H1 (cell line): ENCODE measurements around the gene SNAP47.

Experiments used
- CEBPB ChIP-seq: IDR thresholded peaks from 2 replicates; pipeline ENCODE4 v1.6.1; 2012; ENCODE audit warnings: low read depth, low read length
- CTCF ChIP-seq, 3 experiments: IDR thresholded peaks; 1 replicate in 2 of 3; 2 replicates in 1 of 3; pipeline versions ENCODE4 v1.5.1 to v1.6.1; 2011; ENCODE audit warnings: low read length in 3 of 3, mild to moderate bottlenecking in 3 of 3, inconsistent platforms in 2 of 3, low read depth in 1 of 3, moderate library complexity in 1 of 3; ENCODE audit not compliant: insufficient read depth in 1 of 3; ENCODE audit errors: control extremely low read depth in 1 of 3
- EP300 ChIP-seq, 2 experiments: IDR thresholded peaks; 1 replicate in 1 of 2; 2 replicates in 1 of 2; pipeline ENCODE4 v1.6.1; 2011 to 2012; ENCODE audit warnings: low read depth in 2 of 2, low read length in 2 of 2, mild to moderate bottlenecking in 2 of 2, borderline replicate concordance in 1 of 2, inconsistent platforms in 1 of 2, moderate library complexity in 1 of 2
- POLR2AphosphoS5 ChIP-seq: IDR thresholded peaks from 2 replicates; pipeline ENCODE4 v1.6.1; 2011; ENCODE audit warnings: low read depth, low read length
- RAD21 ChIP-seq, 2 experiments: IDR thresholded peaks in 1 of 2; conservative IDR thresholded peaks in 1 of 2; 2 replicates each; pipeline ENCODE4 v1.6.1; 2011; ENCODE audit warnings: low read depth in 2 of 2, low read length in 2 of 2, improper control_type of control experiment in 1 of 2, inconsistent platforms in 1 of 2, mild to moderate bottlenecking in 1 of 2, moderate library complexity in 1 of 2
- YY1 ChIP-seq: IDR thresholded peaks from 2 replicates; pipeline ENCODE4 v1.6.1; 2011; ENCODE audit warnings: low read depth, mild to moderate bottlenecking, low read length
- TF ChIP-seq, protein P1 (sequence below): IDR thresholded peaks from 2 replicates; pipeline ENCODE4 v1.6.1; 2012; ENCODE audit warnings: inconsistent platforms

DNA sequence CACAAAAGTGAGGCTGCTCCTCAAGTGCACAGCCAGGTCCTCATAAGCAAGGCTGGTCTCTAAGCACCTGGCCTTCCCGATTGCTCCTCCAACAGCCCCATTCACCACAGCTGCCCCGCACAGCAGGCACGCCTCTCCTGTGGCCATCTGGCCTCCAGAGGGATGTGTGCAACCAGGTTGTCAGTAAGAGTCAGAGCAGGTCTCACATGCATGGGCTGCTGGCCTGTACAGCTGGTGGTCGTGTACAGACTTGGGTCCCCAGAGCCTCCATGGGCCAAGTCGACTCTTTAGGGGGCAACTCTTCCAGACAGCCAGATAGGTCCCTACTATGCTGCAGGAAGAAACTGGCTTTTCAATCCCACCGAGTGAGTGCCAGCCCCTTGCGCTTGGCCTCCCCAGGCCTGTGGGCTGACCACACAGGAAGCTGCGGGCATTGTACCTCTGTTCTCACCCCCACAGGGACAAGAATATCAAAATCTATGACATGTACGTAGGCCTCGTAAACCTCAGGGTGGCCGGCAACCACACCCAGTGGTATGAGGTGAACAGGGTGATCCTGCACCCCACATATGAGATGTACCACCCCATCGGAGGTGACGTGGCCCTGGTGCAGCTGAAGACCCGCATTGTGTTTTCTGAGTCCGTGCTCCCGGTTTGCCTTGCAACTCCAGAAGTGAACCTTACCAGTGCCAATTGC, 81.7 kb downstream of the SNAP47 start:
- no peak for TF ChIP-seq CEBPB
- TF ChIP-seq CTCF (IDR thresholded peaks at IDR 0.05; ENCODE audit: control extremely low read depth in 1 of 3, insufficient read depth in 1 of 3, low read depth in 1 of 3, low read length in 3 of 3), result no peak
- TF ChIP-seq YY1, result no peak
- TF ChIP-seq, protein P1, sequence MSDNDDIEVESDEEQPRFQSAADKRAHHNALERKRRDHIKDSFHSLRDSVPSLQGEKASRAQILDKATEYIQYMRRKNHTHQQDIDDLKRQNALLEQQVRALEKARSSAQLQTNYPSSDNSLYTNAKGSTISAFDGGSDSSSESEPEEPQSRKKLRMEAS, result no peak
- no peak for TF ChIP-seq EP300 (IDR thresholded peaks at IDR 0.05; ENCODE audit: borderline replicate concordance in 1 of 2, low read depth in 2 of 2, low read length in 2 of 2)
- no peak for TF ChIP-seq POLR2AphosphoS5
- no peak for TF ChIP-seq RAD21 (IDR thresholded peaks at IDR 0.05 in 1 of 2, conservative IDR thresholded peaks at IDR 0.05 in 1 of 2; ENCODE audit: low read depth in 2 of 2, low read length in 2 of 2)
